Cardiac fibroblast (primary cell): Measurements from ENCODE around the gene GTSE1.

Source experiments
- DNase-seq, 2 donors: peaks; one replicate each; pipeline versions ENCODE4 v3.0.0 to v3.0.0-alpha.2; 2010; ENCODE audit warnings: low read depth in 2 of 2
- H3K4me3 ChIP-seq, 2 donors: replicated peaks in 1 of 2; 1 replicate in 1 of 2; 2 replicates in 1 of 2; pipeline ENCODE4 v1.5.1; 2011; ENCODE audit warnings: low read depth in 2 of 2, low read length in 2 of 2, mild to moderate bottlenecking in 2 of 2, moderate library complexity in 1 of 2
- CTCF ChIP-seq: IDR thresholded peaks from one replicate; pipeline ENCODE4 v1.5.1; 2011; ENCODE audit warnings: low read depth, mild to moderate bottlenecking, low read length, inconsistent platforms

Gene GTSE1

GRCh38 chr22:46356496-46357480 lies 60.1 kb downstream of the GTSE1 start:
- H3K4me3 ChIP-seq: no peak overlapping the region
- no peak for DNase-seq
- TF ChIP-seq CTCF: no peak

- no peak for TF ChIP-seq CTCF
- no peak overlapping the region for H3K4me3 ChIP-seq
- no peak for DNase-seq
These were observed 61.2 kb downstream of the GTSE1 start for GRCh38 chr22:46357711-46358520.

GRCh38 chr22:46358766-46359165 lies 62.1 kb downstream of the GTSE1 start:
- TF ChIP-seq CTCF: no peak
- no peak for DNase-seq
- no peak overlapping the region for H3K4me3 ChIP-seq

GRCh38 chr22:46359362-46359761 lies 62.7 kb downstream of the GTSE1 start:
- DNase-seq: no peak
- TF ChIP-seq CTCF: no peak
- H3K4me3 ChIP-seq: no peak overlapping the region

- DNase-seq: no peak
- no peak for TF ChIP-seq CTCF
These were observed 63.4 kb downstream of the GTSE1 start for GRCh38 chr22:46360097-46360496.

GRCh38 chr22:46360891-46361290 lies 64.2 kb downstream of the GTSE1 start:
- TF ChIP-seq CTCF: no peak
- no peak overlapping the region for H3K4me3 ChIP-seq
- no peak for DNase-seq

More at GRCh38 chr22:46360097-46360496, 63.4 kb downstream of the GTSE1 start:
- H3K4me3 ChIP-seq: no peak overlapping the region
